SK-N-MC (cell line): ENCODE measurements around the gene RING1.

Experiments
- EZH2 ChIP-seq: fragments of 200-600 bp; sonication (generic); IDR thresholded peaks from one replicate; pipeline ENCODE4 v1.6.1; 2017; ENCODE audit warnings: antibody characterized with exemption
- FOXP2 ChIP-seq: optimal IDR thresholded peaks from 2 replicates; pipeline ENCODE3; 2011; ENCODE audit warnings: mild to moderate bottlenecking, moderate library complexity; ENCODE audit not compliant: insufficient read depth; ENCODE audit errors: extremely low read length, control extremely low read depth
- POLR2AphosphoS5 ChIP-seq: IDR thresholded peaks from 2 replicates; pipeline ENCODE4 v1.6.1; 2012; ENCODE audit warnings: mild to moderate bottlenecking, low read depth, low read length, borderline replicate concordance

GRCh38 chr6:33189164-33189563, 19.1 kb upstream of the RING1 start:
- TF ChIP-seq POLR2AphosphoS5, result no peak
- no peak for TF ChIP-seq EZH2
- TF ChIP-seq FOXP2, result no peak
